Dedifferentiated amniotic fluid mesenchymal stem cell (primary cell): ENCODE data around the gene VEGFB.
"Not testable (repeated sequence)": the region's sequence is repeated elsewhere in the genome, so short reads cannot be mapped to it uniquely, and the experiment has no call there.

Experiments used
- DNase-seq: peaks from one replicate; pipeline ENCODE4 v3.0.0-alpha.2; 2016; ENCODE audit errors: extremely low spot score

VEGFB gene

GRCh38 chr11:64231546-64231945 lies 2.8 kb upstream of the VEGFB start:
- DNase-seq = no peak

GRCh38 chr11:64232182-64232966 lies 2.0 kb upstream of the VEGFB start:
- no peak for DNase-seq

DNA sequence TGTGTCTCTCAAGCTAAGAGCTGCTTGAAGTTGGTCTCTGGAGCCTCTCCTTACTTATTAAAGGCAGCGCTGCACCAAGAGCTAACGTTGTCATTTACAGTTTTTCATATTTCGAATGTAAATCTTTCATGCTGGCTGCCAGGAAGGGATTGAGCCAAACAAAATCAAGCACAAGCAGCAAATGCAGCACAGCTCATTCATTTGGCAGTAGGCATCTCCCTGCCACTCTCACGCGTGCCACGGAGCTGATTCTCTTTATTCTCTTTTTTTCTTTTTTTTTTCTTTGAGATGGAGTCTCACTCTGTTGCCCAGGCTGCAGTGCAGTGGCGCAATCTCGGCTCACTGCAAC lies 1.4 kb upstream of the VEGFB start:
- DNase-seq = no peak

GRCh38 chr11:64234647-64235379 lies 429 bp downstream of the VEGFB start:
- DNase-seq = no peak

DNA sequence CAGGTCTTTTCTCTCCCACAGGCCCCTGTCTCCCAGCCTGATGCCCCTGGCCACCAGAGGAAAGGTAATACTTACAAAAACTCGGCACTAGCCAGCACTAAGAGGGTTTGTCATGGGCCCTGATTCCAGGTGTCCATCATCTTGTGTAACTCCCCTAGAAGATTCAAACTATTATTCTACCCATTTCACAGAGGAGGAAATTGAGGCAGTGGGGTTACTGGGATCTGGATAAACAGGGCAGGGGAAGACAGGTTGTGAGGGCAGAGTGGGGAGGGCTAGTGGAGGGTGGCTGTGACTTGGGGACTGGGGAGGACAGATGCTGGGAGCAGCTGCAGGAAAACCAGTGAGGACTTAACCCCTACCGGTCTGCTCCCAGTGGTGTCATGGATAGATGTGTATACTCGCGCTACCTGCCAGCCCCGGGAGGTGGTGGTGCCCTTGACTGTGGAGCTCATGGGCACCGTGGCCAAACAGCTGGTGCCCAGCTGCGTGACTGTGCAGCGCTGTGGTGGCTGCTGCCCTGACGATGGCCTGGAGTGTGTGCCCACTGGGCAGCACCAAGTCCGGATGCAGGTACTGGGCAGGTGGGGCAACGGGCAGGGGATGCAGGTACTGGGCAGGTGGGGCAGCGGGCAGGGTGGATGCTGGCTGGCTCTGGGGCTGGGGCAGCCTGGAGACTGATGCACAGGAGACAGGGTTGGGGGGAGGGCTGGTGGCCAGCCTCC lies 1.2 kb downstream of the VEGFB start:
- DNase-seq = no peak

GRCh38 chr11:64237484-64237951 lies 3.1 kb downstream of the VEGFB start:
- no peak for DNase-seq

- DNase-seq = no peak
Measured at GRCh38 chr11:64238076-64238475, 3.7 kb downstream of the VEGFB start.

DNA sequence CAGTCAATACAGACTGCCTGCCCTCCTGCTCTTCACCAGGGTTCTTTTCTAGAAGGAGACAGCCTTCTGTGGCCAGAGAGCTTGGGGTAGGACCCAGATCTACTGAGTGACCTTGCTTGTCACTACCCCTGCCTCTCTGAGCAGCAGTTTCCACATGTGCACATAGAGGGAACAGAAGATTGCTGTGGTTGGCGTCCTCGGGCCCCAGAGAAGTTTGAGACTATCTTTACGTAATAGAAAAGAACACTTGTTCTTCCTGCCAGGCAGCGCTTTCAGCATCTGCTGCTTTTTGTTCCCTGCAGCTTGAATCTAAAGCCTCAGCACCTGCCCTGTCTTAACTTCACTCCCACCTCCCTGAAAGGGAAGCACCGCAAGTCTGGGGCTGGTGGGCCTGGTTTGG lies 4.6 kb downstream of the VEGFB start:
- no peak for DNase-seq

DNA sequence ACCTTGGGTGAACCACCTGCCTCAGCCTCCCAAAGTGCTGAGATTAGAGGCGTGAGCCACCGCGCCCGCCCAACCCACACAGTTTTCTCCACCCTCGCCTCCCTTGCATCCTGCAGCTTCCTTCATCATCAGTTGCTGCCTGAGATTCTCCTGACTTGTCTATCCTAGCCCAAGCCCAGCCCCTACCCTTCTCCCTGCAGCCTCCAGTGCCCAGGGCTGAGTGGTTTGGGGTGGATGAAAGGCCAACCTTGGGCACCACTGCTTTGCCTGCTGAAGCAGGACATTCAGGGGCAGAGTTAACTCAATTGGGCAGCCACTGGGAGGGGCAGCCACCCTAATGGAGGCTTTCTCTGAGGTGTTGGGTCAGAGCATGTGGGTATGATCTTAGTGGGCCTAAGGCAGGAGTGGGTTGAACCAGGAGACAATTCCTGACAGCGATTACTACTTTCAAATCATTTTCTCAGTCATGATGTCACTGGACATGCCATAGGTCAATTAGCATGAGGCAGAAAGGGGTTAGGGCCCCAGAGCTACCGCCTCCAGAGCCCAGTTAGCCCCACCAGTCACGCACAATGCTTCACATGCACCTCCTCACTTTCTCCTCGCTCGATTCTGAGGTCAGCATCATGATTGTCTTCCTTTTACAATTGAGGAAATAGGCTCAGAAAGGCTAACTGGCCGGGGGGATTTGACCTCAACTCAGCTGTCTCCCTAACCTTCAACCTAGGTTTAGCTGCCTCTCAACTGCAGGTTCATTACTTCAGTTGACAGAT lies 5.5 kb downstream of the VEGFB start:
- no peak for DNase-seq

DNA sequence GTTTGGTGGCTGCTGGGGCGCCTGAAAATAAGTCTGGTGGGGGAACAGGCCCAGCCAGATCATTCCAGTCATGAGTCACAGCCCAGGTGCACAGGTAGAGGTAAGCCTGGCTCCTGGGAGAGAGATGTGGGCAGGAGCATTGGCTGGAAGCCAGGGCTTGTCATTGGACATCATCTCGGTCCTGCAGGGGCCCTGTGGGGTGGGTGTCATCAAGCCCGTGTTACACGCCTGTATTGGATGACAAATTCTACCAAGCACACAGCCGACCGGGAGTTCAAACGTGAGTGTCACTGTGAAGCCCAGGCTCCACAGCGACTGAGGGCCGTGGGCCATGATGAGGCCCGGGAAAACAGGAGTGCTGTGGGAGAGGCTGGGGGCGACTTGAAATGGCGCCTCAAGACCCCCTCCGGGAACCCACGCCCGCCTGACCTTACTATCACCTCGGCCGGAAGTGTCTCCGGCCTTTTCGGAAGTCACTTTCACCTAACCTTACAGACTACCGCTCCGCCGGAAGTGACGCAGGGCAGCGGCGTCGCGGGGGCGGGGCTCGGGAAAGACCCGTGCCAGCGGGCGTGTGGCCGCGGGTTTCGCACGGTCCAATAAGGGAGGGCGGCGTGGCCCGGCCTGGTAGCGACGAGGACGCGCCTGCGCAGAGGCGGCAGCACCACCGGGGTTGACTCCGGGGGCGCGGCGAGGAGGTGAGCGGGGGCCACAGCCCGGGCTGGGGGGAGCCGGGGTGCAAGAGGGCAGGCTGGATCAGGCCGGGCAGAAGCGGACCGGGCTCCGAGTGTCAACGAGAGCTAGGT lies 6.3 kb downstream of the VEGFB start, which contains the start of gene FKBP2:
TSS of gene FKBP2 (plus strand) at position 661 of the 806 bp plus-strand sequence. CDS start 1,293 bp downstream, outside the sequence.
- DNase-seq = peak; percentile 92

DNA sequence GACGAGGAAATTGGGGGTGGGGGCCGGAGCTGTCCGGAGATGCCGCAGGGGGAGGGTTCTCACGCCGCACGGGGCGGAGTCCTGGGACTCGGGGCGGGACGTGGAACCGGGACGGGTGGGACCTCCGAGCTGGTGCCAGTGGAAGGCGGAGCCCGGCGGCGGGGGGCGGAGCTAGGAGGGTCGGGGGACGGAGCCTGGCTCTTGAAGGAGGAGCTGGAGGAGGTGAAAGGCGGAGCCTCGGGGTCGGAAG lies 6.8 kb downstream of the VEGFB start:
- peak; percentile 99 for DNase-seq

DNA sequence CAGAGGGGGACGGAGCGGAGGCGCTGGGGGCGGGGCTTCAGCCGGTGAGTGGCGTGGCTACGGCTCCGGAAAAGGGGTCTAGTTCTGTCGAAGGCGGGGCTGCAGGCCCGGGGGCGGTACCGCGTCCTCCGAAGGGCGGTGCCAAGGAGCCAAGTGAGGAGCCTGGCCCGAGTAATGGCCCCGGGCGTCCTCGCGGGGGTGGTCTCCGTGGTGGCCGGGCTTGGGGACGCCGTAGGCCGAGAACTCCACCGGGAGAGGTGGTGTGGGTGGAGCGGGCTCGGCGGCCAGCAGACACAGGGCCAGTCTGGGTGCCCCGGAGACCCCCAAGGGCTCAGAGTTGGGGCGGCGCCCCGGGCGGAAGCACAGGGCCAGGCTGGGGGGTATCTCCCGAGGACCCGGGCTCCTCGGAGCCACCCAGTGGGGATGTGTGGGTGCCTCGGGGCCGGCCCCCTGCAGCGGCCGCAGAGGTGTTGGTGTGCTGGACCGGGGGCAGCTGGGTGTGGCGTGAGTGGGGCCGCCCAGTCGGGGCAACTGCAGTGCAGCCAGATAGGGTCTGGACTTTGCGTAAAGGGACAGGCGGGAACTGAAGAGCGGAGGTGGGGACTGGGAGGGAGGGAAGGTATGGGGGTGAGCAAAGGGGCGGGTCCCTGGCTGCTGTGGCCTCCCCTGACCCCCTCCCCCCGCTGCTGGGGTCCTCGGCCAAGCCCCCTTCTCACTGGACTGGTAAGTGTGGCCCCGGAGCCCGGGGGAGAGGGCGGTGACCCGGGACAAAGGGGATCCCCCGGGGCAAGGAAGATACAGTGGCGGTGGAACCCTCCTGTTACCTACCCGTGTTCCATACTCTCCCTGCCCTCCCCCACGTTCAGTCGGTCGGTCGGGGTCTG lies 7.3 kb downstream of the VEGFB start:
- no peak for DNase-seq

GRCh38 chr11:64243236-64243854 lies 9.0 kb downstream of the VEGFB start:
- no peak for DNase-seq

DNA sequence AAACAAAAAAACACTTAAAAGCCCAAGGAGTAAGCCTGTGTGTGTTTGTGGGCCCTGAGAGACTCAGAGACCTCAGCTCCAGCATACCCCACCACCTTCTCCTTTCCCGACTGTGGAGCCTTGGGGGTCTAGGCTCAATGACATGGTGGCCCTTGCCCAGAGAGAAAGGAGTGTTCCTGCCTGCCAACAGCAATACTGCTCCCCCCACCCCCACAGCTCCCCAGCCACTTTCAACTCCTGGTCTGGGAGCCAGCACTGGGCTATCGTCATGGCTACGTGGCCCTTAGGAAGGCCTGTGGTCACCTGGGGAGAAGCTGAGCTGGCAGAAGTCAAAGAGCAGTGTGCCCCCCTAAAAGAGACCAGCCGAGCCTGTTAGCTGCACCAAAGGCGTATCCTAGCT lies 9.7 kb downstream of the VEGFB start:
- DNase-seq = no peak

DNA sequence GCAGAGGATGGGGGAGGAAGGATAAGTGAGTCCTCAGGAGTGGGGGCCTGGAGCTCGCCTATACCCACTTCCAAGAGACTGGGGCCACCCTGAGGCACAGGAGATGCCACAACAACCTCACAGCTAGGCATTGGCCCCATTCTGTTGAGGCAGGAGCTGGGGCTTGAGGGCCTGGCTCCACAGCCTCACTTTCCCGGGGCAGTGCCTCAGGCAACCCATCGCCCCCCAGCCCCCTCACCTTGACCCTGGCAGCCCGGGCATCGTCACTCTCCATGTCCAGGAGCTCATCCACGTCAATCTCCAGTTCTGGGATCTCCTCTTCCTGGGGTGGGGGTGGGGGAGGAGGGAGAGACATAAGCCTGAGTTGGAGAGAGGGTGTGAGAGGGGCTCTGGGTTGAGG lies 10.6 kb downstream of the VEGFB start:
- DNase-seq = no peak

DNA sequence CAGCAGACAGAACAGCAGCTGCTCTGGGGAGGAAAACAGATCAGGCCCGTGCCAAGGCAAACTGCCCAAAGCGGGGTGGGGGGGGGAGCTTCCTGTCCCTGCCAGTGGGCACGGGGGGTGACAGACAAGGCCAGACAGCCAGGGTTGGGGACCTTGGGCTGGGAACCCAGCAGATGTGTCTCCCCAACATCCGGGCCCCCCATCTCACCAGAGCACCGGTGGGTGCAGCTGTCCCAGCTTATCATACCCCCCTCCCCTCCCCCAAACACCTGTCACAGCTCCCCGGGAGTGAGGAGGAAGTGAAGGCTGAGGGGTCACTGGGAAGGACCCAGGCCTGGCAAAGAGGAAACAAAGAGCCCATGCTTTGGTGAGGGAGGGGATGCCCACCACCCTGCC lies 11.0 kb downstream of the VEGFB start:
- no peak for DNase-seq

DNA sequence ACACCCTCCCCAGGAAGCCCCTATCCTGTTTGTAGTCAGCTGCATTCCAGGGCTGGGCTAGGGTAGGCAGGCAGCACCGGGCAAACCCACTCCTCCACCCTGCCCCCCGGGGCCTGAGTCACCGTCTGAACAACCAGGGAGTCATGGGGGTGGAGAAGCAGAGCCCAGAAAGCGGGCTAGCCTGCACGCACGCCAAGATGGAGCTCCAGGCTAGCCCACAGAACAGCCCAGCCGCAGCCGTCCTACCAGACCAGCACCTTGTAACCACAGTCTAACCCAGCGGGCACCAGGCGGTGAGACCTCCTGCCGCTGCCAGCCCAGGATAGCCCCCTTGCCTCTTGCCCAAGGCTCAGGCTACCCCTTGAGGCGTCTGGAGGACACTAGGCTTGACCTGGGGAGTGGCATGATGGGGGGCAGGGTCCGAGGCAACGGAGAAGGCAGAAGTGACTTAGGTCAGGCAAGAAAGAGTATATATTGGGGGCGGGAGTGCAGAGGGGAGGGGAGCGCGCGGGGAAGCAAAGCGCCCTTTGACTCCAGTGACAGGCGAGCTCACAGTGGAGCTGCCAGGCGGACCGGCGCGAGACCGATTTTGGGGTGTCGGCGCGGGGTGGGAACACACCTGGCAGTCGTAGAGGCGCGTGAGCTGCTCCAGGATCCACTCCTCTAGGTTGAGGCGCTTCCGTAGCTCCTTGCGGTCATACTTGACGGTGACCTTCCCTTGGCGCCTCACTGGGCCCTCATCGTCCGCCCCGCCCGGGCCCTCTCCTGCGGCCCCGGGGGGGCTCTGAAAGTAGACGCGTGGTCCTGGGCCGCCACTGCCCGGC lies 11.6 kb downstream of the VEGFB start:
- DNase-seq = peak; percentile 85

- not testable (repeated sequence) for DNase-seq
Measured at GRCh38 chr11:64246621-64246870, 12.2 kb downstream of the VEGFB start.
